Umbilical cord (tissue), 2 donors: Measurements from ENCODE around the gene PHACTR3. TPM values are rescaled to one million over a fixed set of nuclear protein-coding genes. Genes with fewer than 3 reads are reported as not detected.
"Not testable (repeated sequence)": the region's sequence is repeated elsewhere in the genome, so short reads cannot be mapped to it uniquely, and the experiment has no call there.

Source experiments
- DNase-seq: peaks from one replicate; pipeline ENCODE4 v3.0.0-alpha.2; 2015; ENCODE audit warnings: low spot score
- total RNA-seq: library from RNA; depleted of rRNA; stranded (reverse); fragments of >200 nt; gene quantifications from one replicate; pipeline ENCODE4 v1.2.3, GENCODE V29; 2014; ENCODE audit warnings: low replicate concordance; ENCODE audit not compliant: insufficient read depth

PHACTR3 gene
- total RNA-seq, 1 donor from 2014 or later: 5.1 TPM

DNA sequence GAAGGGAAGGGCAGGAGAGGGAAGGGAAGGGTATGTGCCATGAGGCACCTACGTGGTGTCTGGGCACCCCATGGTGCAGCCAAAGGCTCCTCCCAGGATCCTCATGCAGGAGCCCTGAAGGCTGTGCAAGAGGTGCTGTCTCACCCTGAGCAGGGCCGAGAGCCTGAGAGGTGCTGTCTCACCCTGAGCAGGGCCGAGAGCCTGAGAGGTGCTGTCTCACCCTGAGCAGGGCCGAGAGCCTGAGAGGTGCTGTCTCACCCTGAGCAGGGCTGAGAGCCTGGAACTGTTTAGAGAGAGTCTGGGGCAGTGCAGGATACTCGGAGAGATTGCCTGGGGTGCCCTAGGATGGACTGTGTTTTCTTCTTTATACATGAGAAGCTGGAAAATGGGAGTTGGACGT lies 14.2 kb downstream of the PHACTR3 start:
- not testable (repeated sequence) for DNase-seq

DNA sequence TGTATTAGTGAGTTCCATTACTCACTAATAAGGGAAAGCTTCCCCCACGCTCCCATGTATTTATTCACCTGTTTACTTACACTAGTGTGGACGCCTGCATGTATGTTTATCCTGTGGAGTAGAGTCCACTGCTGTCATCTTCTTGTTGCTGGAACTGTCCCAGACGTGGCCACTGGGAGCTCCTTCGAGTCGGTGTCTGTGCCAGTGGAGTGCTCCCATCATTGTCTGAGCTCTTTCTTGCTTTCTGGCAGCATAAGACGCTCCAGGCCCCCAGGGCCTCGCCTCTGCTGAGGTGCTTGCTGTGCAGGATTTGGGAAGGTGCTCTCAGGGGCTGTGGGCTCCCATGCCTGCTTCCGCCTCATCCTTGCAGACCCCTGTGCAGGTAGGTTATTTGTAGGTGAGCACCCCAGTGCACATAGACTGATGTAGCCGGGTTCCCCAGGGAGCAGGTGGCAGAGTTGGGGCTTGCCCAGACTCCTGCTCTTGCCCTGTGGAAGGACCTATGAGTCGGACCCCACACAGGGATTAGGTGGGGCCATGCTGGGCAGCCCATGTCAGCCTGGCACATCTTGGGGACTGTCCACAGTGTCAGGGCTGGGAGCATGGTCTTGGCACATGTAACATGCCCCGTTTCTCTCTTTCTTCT lies 16.6 kb downstream of the PHACTR3 start:
- DNase-seq: no peak

GRCh38 chr20:59622496-59622895 lies 18.2 kb downstream of the PHACTR3 start:
- no peak for DNase-seq

GRCh38 chr20:59623133-59623532 lies 18.8 kb downstream of the PHACTR3 start:
- DNase-seq: no peak

GRCh38 chr20:59623583-59623982 lies 19.2 kb downstream of the PHACTR3 start:
- DNase-seq: no peak

GRCh38 chr20:59624401-59624800 lies 20.1 kb downstream of the PHACTR3 start:
- no peak for DNase-seq

- DNase-seq: no peak
These were observed 21.0 kb downstream of the PHACTR3 start for GRCh38 chr20:59625214-59625922.

DNA sequence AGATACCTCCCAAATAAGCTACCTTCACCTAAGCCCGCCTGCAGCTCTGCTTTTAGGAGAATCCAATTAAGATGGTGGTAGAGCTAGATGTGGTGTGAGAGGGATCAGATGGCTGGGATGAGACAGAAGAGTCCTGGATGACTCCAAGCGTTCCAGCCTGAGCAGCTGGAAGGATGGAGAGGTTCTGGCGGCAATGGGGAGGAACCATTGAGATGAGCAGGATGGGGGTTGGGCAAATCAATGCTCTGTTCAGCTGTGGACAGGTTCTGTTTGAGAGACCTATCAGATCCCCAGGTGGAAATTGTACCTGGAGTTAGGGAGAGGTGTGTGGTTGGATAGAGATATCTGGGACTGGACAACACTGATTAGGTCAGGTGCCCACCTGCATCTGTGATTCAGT lies 23.0 kb downstream of the PHACTR3 start:
- DNase-seq: no peak

DNA sequence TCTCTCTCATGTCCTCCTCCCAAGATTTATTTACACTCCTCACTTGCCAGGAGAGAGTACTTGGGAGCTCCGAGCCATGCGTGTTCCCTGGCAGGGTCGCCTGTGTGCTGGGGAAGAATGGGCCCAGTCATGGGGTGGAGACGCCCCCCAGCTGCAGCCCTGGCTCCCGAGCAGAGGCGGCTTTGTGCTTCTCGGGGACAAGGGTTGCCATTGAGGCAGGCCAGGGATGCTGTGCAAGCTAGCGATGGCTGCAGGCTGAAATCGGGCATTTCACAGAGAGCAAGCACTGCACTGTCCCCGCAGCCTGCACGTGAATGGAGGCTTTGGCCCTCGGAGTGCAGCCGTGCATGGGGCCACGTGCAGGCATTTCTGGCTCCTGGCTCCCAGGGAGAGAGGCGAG lies 23.8 kb downstream of the PHACTR3 start:
- no peak for DNase-seq

- no peak for DNase-seq
These were observed 25.1 kb downstream of the PHACTR3 start for GRCh38 chr20:59629141-59630045.

DNA sequence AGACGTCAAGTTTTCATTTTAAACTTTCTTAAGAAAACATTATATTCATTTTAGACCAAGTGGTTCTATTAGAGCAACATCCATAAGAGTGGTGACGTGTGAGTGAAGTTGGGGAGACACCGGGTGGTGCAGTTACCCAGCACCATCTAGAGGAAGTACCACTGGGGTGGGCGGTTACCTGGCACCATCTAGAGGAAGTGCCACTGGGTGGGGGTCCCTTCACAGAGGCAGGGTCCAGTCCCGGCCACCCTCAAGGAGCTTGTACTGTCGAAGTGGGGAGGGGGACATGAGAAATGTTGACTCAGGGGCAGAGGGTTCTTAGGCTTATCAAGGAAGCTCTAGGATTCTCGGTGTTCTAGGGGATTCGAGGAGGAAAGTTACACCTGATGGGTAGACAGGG lies 26.2 kb downstream of the PHACTR3 start:
- no peak for DNase-seq

DNA sequence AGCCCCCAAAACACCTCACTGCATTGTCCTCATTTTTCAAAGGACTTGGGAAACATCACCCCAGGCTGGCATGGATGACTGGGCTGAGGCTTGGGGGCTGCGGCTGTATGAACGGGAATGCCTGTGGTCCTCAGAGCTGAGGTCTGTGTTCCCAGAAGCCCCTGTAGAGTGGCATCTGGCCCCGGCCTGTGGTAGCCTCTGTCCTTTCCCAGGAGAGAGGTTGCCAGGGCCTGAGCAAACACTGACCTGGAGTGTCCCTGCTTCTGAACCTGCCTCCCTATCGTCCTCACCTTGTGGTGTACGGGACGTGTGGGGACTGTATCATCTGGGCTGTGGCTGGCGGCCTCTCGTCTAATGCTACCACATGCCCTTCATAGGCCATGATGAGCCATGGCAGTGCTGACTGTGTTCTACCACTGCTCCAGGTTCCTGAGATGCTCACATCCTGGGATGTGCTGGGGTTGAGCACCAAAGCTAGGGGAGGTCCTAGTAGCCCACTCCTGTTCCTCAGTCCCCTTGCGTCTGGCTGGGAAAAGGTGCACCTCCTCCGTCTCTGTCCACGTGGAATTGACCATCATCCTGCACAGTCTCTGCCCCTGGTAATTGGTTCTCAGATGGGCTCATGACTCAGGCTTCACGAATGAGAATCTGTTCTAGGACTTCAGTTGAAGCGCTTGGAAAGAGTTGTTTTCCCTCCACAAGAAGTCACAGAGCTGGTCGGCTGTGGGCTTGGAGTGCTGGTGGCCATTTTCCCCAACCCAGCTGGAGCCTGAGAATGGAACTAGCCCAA lies 27.6 kb downstream of the PHACTR3 start:
- DNase-seq: no peak

DNA sequence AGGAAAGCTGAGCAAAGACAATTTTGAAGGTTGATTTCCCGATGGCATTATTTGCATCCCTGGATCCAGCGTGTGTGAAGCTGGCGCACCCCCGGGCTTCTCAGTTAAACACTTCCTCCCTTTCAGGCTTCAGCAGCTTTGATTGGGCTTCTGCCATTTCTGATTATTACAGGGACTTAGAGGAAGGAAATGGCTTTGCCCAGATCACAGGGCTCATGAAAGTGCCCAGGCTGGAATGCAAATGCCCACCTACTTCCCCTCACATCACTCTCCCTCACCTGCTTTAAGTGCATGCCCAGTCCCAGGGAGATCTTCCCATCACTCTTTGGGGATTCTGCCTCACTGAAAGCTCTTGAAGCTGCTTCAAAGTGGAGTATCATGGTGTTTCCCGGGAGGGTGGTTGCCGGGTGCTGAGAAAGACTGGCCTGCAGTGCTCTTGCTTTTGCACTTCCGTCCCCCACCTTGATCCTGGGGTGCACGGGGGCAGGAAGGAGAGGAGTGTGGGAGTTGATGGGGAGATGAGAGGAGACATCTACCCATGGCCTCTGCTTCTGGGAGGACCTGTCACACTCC lies 28.3 kb downstream of the PHACTR3 start:
- DNase-seq: no peak

GRCh38 chr20:59633656-59634251 lies 29.4 kb downstream of the PHACTR3 start:
- no peak for DNase-seq

DNA sequence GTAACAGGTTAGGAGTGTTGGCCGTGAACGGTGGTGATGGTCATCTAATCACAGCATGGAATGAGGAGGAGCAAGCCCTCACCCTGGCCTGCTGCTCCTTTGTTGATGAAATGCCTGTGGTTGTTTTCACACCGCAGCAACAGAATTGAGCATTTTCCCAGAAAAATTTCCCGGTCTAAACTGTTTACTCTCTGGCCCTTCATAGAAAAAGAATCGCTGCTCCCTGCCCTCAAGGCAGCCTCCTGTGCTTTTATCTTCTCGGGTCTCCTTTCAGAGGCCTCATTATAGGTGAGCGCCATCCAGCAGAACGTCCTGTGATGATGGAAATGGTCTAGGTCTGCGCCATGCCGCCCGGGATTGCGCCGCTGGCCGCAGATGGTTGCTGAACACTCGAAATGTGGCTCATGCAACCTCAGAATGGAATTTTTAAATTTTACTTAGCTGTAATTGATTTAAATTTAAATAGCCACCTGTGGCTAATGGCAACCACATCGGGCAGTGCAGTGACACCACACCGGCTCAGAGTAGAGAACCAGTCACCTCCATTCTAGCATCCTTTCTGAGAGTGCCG lies 30.2 kb downstream of the PHACTR3 start:
- no peak for DNase-seq

DNA sequence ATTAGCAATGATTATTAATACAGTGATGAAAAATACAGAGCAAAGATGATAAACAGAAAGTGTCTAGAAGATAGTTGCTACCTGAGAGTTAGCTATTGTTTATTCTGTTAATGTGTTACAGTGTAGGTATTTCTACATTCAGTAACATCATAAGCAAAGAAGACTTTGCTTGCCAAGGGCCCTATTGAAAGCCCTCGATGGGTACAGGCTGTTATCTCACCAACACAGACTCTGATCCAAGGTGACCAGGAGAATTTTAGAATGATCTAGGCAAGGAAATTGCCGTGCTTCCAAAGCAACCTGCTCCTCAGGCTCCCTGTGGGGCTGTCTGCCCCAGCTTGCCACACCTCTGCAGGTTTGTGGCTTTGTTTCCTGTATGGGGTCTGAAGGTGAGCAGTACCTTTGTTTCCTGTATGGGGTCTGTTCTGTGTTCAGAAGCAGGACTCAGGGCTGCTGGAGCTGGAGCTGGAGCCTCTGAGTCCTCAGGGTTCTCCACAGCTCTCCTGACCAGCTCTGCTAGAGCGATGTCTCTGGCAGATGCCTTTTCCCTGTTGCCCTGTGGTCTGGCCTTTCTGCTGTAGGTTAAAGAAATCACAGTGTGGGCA lies 32.5 kb downstream of the PHACTR3 start:
- DNase-seq: no peak

DNA sequence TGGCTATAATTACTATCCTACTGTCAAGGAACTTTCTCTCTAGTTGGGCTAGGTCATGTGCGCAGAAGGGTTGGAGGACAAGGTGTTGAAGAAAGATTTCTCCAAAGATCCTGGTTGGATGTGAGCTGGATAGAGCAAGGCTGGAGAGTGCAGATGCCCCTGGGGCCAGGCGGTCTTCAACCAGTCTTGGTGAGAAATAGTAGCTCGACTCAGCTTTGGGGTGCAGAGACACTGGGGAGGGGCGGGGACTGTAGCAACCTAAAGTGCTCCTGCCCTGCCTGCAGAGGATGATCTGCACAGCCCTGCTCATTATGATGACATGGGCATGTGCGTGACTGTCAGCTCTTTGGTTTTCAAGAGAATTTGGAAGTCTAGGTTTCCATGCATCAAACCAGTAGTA lies 35.9 kb downstream of the PHACTR3 start:
- DNase-seq: no peak

GRCh38 chr20:59643615-59644061 lies 39.3 kb downstream of the PHACTR3 start:
- DNase-seq: no peak

DNA sequence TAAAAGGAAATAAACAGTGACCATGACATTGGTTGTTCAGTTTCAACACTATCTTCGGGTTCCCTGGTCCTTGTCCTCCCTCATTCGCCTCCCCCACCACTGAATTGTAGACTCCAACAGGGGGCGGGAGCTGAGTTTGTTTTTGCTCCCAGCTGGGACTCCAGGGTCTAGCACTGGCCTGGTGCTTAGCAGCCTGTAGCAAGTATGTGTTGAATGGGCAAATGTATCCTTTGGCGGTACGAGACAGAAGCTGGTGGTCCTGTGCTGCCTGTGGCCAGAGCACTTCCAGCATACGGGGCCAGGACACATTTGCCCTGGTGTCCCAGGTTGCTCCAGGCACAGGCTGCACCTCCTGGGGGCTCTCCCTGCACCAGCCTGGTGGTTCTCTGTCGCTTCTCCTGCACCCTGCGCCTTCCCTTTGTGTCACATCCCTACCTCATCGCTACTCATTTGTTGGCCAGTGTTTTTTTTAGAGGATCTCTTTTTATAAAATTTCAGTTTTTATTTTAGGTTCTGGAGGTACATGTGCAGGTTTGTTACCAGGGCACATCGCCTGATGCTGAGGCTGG lies 40.1 kb downstream of the PHACTR3 start:
- no peak for DNase-seq

GRCh38 chr20:59645271-59645670 lies 40.9 kb downstream of the PHACTR3 start:
- DNase-seq: no peak
